H1 (cell line): ENCODE data around the gene NDUFB5. TPM values are rescaled to one million over a fixed set of nuclear protein-coding genes. Genes with fewer than 3 reads are reported as not detected.
A peak's percentile ranks its signal among the peaks of the same experiment; 100 is the strongest.

Experiments used
- ATF2 ChIP-seq: IDR thresholded peaks from 2 replicates; pipeline ENCODE4 v1.6.1; 2012; ENCODE audit warnings: low read length, inconsistent platforms
- BACH1 ChIP-seq: IDR thresholded peaks from 2 replicates; pipeline ENCODE4 v1.6.1; 2012; ENCODE audit warnings: low read length, improper control_type of control experiment
- CBX8 ChIP-seq: fragments of 300-800, 300-1000 bp; sonication (generic); IDR thresholded peaks from 2 replicates; pipeline ENCODE4 v1.7.1; 2016; ENCODE audit warnings: low read depth, low read length, borderline replicate concordance
- CEBPB ChIP-seq: IDR thresholded peaks from 2 replicates; pipeline ENCODE4 v1.6.1; 2012; ENCODE audit warnings: low read depth, low read length
- CHD2 ChIP-seq: IDR thresholded peaks from 2 replicates; pipeline ENCODE4 v1.6.1; 2012; ENCODE audit warnings: low read length, improper control_type of control experiment
- CTBP2 ChIP-seq: IDR thresholded peaks from 2 replicates; pipeline ENCODE4 v1.7.0; 2011; ENCODE audit warnings: borderline replicate concordance, mild to moderate bottlenecking, moderate library complexity, mixed read lengths, low read length; ENCODE audit not compliant: insufficient read depth, insufficient read length
- GTF2F1 ChIP-seq: IDR thresholded peaks from 2 replicates; pipeline ENCODE4 v1.6.1; 2012; ENCODE audit warnings: low read depth, low read length, improper control_type of control experiment, borderline replicate concordance
- KDM1A ChIP-seq: fragments of 200-600, 300-600 bp; sonication (generic); IDR thresholded peaks from 2 replicates; pipeline ENCODE4 v1.7.1; 2016; ENCODE audit warnings: mild to moderate bottlenecking, low read length, borderline replicate concordance
- MAX ChIP-seq: IDR thresholded peaks from 2 replicates; pipeline ENCODE4 v1.6.1; 2012; ENCODE audit warnings: inconsistent platforms
- NANOG ChIP-seq: IDR thresholded peaks from 2 replicates; pipeline ENCODE4 v1.6.1; 2011; ENCODE audit warnings: low read length, low read depth, mild to moderate bottlenecking, inconsistent platforms; ENCODE audit not compliant: insufficient read depth, poor library complexity, severe bottlenecking
- POLR2A ChIP-seq, 2 experiments: IDR thresholded peaks; 1 replicate in 1 of 2; 2 replicates in 1 of 2; pipeline ENCODE4 v1.6.1; 2011; ENCODE audit warnings: low read depth in 2 of 2, low read length in 2 of 2, mild to moderate bottlenecking in 2 of 2; ENCODE audit errors: control extremely low read depth in 1 of 2
- POU5F1 ChIP-seq: IDR thresholded peaks from 2 replicates; pipeline ENCODE4 v1.6.1; 2011; ENCODE audit warnings: low read depth, mild to moderate bottlenecking, low read length, moderate library complexity
- RAD21 ChIP-seq, 2 experiments: IDR thresholded peaks in 1 of 2; conservative IDR thresholded peaks in 1 of 2; 2 replicates each; pipeline ENCODE4 v1.6.1; 2011; ENCODE audit warnings: low read depth in 2 of 2, low read length in 2 of 2, improper control_type of control experiment in 1 of 2, inconsistent platforms in 1 of 2, mild to moderate bottlenecking in 1 of 2, moderate library complexity in 1 of 2
- RBBP5 ChIP-seq: IDR thresholded peaks from 2 replicates; pipeline ENCODE4 v1.7.1; 2012; ENCODE audit warnings: low read depth, mild to moderate bottlenecking, inconsistent platforms, low read length, moderate library complexity, borderline replicate concordance
- RFX5 ChIP-seq: IDR thresholded peaks from 2 replicates; pipeline ENCODE4 v1.6.1; 2011; ENCODE audit warnings: low read depth, low read length, improper control_type of control experiment, borderline replicate concordance
- SIN3A ChIP-seq, 2 experiments: IDR thresholded peaks in 1 of 2; conservative IDR thresholded peaks in 1 of 2; 2 replicates each; pipeline ENCODE4 v1.6.1; 2011 to 2012; ENCODE audit warnings: low read length in 2 of 2, improper control_type of control experiment in 1 of 2, low read depth in 1 of 2, mild to moderate bottlenecking in 1 of 2
- SIX5 ChIP-seq: IDR thresholded peaks from 2 replicates; pipeline ENCODE4 v1.6.1; 2011; ENCODE audit warnings: mild to moderate bottlenecking, low read depth, low read length
- TAF1 ChIP-seq: IDR thresholded peaks from 2 replicates; pipeline ENCODE4 v1.6.1; 2011; ENCODE audit warnings: mild to moderate bottlenecking, low read depth, low read length
- TEAD4 ChIP-seq: IDR thresholded peaks from 2 replicates; pipeline ENCODE4 v1.6.1; 2012; ENCODE audit warnings: low read depth, low read length, inconsistent platforms, mixed read lengths
- polyA plus RNA-seq, 7 experiments: library from polyadenylated mRNA; depleted of rRNA in 3 of 7; stranded (reverse) in 5 of 7; unstranded in 2 of 7; fragments of >200 nt in 5 of 7; fragments of 200-250 nt in 2 of 7; gene quantifications; 1 replicate in 5 of 7; 2 replicates in 1 of 7; 4 replicates in 1 of 7; pipeline versions ENCODE4 v1.2.1 to v1.2.3, GENCODE V29; 2011 to 2013; ENCODE audit warnings: missing spikeins in 2 of 7, mixed read lengths in 2 of 7
- total RNA-seq: library from RNA; stranded (reverse); fragmentation: NEBNext Ultra II Directional; extraction: Animal tissue kit (Norgen Biotek cat#: 25700); gene quantifications from 2 replicates; pipeline ENCODE4 v1.2.1, GENCODE V29; 2021
- TF ChIP-seq, protein P1 (sequence below): IDR thresholded peaks from 2 replicates; pipeline ENCODE4 v1.6.1; 2011; ENCODE audit warnings: low read length, improper control_type of control experiment

NDUFB5 gene
- total and polyA plus RNA-seq, 2 of the 8 experiments (the other 6 are each of a cell fraction or from before 2014, with no cell fraction given), result 46.1 to 85.8 TPM

DNA sequence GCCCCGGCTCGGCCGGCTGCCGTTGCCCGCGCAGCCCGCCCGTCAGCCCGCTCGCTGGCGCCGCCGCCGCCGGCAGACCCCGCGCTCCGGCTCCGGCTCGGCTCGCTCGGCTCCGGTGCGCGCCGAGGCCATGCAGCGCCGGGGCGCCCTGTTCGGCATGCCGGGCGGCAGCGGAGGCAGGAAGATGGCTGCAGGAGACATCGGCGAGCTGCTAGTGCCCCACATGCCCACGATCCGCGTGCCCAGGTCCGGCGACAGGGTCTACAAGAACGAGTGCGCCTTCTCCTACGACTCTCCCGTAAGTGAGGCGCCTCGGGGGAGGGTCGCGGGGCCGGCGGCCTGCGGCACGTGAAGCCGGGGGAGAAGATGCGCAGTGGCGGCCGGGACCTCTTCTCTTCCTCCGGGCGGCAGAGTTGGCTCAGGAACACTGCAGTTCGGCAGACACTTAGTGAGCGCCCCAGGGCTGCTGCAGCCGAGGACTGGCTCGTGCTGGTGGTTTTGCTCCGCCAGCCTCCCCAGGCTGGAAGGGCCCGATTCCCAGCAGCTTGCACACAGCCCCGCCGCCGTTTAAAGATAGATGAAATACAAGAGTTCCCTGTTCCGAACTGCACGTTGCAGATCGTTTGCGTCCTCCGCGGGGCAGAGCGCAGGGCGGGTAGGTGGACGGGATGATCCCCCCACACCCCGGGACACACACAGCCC, 48.7 kb downstream of the NDUFB5 start (continued):
- no peak for TF ChIP-seq CEBPB
- TF ChIP-seq TAF1, result peak; percentile 81
- TF ChIP-seq BACH1, result no peak
- peak; percentile 72 for TF ChIP-seq MAX
- TF ChIP-seq NANOG, result no peak
- TF ChIP-seq POLR2A (IDR thresholded peaks at IDR 0.05; ENCODE audit: control extremely low read depth in 1 of 2, low read depth in 2 of 2, low read length in 2 of 2), result peak in 1 of 2 experiments; percentile 69; a peak in 2 of 3 replicates
- TF ChIP-seq TEAD4, result no peak
- no peak for TF ChIP-seq KDM1A
- TF ChIP-seq RFX5, result no peak
- TF ChIP-seq GTF2F1, result no peak
- peak in 1 of 2 experiments; percentile 36; a peak in 1 of 4 replicates for TF ChIP-seq SIN3A (conservative IDR thresholded peaks at IDR 0.05 in 1 of 2, IDR thresholded peaks at IDR 0.05 in 1 of 2; ENCODE audit: low read depth in 1 of 2, low read length in 2 of 2)
- TF ChIP-seq CBX8, result no peak
- no peak for TF ChIP-seq CHD2
- TF ChIP-seq SIX5, result no peak
- TF ChIP-seq POU5F1, result no peak
- peak; percentile 93; the same call in 1 of the 2 replicates for TF ChIP-seq RBBP5
- peak; percentile 33 to 37; a peak in 3 of 4 replicates for TF ChIP-seq RAD21 (IDR thresholded peaks at IDR 0.05 in 1 of 2, conservative IDR thresholded peaks at IDR 0.05 in 1 of 2; ENCODE audit: low read depth in 2 of 2, low read length in 2 of 2)
- TF ChIP-seq, protein P1, sequence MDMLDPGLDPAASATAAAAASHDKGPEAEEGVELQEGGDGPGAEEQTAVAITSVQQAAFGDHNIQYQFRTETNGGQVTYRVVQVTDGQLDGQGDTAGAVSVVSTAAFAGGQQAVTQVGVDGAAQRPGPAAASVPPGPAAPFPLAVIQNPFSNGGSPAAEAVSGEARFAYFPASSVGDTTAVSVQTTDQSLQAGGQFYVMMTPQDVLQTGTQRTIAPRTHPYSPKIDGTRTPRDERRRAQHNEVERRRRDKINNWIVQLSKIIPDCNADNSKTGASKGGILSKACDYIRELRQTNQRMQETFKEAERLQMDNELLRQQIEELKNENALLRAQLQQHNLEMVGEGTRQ, result peak; percentile 11; the same call in 1 of the 2 replicates
- no peak for TF ChIP-seq CTBP2
- TF ChIP-seq ATF2, result no peak
